Astrocyte of the spinal cord (primary cell): ENCODE data around the gene KCNF1.

Experiments used
- DNase-seq: peaks from one replicate; pipeline ENCODE4 v3.0.0; 2011; ENCODE audit warnings: low read depth, low spot score
- H3K4me3 ChIP-seq: 2 replicates; pipeline ENCODE4 v1.5.1; 2011; ENCODE audit warnings: low read depth, mild to moderate bottlenecking, low read length, moderate library complexity
- CTCF ChIP-seq: IDR thresholded peaks from 2 replicates; pipeline ENCODE4 v1.5.1; 2012; ENCODE audit warnings: low read depth, mild to moderate bottlenecking, low read length, inconsistent platforms
- in situ Hi-C: cut with HindIII; loops from 2 replicates; pipeline ENCODE4 v1.10.0; 2017; ENCODE audit warnings: low sequenced_read_pairs

KCNF1 gene

DNA sequence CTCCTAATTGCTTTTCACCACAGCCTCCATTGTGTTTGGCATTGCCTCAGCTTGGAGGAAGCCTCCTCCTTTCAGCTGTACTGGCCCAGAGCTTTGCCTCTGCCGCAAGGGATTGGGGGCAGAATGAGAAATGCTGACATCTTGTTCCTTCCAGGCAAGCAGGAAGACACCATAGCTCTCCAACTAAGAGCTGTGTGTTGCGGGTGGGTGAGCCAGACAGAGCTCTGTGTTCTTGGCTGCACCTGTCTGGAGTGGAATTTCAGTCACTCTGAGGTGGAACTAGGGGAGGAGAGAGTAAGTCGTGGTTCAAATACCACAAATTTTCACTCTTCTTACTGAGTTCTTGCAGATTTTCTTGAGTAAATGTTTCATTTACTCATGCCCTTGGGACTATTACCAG lies 36.6 kb upstream of the KCNF1 start:
- in situ Hi-C loops: no loop called here
- TF ChIP-seq CTCF: no peak
- DNase-seq: no peak
- H3K4me3 ChIP-seq: no peak overlapping the region

DNA sequence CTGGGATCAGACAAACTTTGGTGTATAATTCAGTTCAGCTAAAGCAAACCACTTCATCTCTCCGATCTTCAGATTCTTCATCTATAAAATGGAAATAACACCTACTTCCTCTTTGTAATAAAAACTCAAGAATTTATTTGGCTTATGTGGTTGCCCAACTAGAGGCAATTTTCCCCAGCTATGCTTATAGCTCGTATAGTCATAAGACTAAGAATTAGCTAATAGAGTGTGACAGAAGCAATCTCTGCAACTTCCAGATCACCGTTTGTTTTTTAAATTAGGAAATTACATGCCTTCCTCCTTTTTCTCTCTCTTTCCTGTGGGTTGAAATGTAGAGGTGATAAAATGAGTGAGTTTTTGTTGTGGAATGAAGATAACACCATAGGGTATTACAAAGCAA lies 35.3 kb upstream of the KCNF1 start:
- in situ Hi-C loops: no loop called here
- no peak for DNase-seq

DNA sequence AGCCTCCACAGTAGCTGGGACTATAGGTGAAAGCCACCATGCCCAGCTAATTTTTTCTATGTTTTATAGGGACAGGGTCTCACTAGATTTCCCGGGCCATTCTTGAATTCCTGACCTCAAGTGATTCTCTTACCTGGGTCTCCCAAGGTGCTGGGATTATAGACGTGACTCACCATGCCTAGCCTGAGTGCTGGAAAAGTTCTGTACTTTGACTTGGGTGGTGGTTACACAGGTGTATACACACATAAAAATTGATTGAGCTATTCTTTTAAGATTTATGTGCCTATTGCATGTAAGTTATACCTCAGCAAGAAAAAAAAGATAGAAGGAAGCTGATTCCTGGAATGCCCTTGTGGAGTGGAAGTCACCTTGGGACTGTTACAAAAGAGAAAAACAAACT lies 34.8 kb upstream of the KCNF1 start:
- TF ChIP-seq CTCF: no peak
- H3K4me3 ChIP-seq: no peak overlapping the region
- in situ Hi-C loops: no loop called here
- no peak for DNase-seq

More for the DNA sequence above, 35.3 kb upstream of the KCNF1 start:
- no peak for TF ChIP-seq CTCF
- H3K4me3 ChIP-seq: no peak overlapping the region

GRCh38 chr2:10877651-10878111 lies 34.1 kb upstream of the KCNF1 start:
- no peak overlapping the region for H3K4me3 ChIP-seq
- in situ Hi-C loops: no loop called here
- no peak for TF ChIP-seq CTCF
- no peak for DNase-seq

- no peak overlapping the region for H3K4me3 ChIP-seq
- no peak for DNase-seq
- no peak for TF ChIP-seq CTCF
- in situ Hi-C loops: no loop called here
These were observed 33.3 kb upstream of the KCNF1 start for GRCh38 chr2:10878268-10878915.

DNA sequence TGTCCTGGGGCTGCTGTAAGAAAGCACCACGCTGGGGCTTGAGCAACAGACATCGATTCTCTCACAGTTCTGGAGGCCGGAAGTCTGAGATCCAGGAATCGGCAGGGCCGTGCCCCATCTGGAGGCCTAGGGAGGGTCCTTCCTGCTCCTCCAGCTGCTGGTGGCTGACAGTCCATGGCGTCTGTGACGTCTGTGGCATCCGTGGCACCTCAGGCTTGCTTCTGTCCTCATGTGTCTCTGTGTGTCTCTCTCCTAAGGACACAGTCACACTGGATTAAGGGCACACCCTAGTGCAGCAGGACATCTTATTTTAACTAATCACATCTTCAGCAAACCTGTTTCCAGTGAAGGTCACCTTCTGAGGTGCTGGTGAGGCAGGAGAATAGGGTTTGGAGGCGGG lies 32.6 kb upstream of the KCNF1 start:
- TF ChIP-seq CTCF: no peak
- in situ Hi-C loops: no loop called here
- no peak for DNase-seq
- H3K4me3 ChIP-seq: no peak overlapping the region
